ENCODE data around the gene ATXN10. TPM values are rescaled to one million over a fixed set of nuclear protein-coding genes. Genes with fewer than 3 reads are reported as not detected.

The ATXN10 gene
- total RNA-seq, 1 donor from 2014 or later, result 99.7 TPM

DNA sequence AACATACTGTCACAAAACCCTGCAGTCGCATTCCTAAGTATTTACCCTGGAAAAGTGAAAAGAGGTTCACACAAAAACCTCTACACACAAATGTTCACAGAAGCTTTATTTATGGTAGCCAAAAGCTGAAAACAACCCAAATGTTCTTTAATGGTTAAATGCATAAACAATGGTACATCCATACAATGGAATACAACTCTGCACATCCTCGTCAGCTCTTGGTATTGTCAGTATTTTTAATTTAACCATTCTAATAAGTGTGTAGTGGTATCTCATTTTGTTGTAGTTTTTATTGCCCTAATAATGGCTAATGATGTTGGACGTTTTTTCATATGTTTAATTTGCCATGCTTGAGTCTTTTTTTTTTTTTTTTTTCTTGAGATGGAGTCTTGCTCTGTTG is 99.4 kb downstream of the ATXN10 start:
- CTCF ChIA-PET, result no interaction called here
- intact Hi-C loops (cut with micrococcal nuclease), result no loop called here

GRCh38 chr22:45771711-45772110 is 100.1 kb downstream of the ATXN10 start:
- ATAC-seq (ENCODE audit: low read depth) (no peak), DNase-seq (no peak)
- H3K9me3 Mint-ChIP-seq, result no peaks in the 10 kb centered on the region
- ChIA-PET CTCF (no interaction called here), POLR2A (no interaction called here)
- peaks cover 62% of the 10 kb centered on the region for H3K4me1 Mint-ChIP-seq
- H3K27me3 Mint-ChIP-seq, result no peaks in the 10 kb centered on the region
- peaks cover 24% of the 10 kb centered on the region for H3K36me3 Mint-ChIP-seq (ENCODE audit: low read depth)
- TF ChIP-seq, protein P1, sequence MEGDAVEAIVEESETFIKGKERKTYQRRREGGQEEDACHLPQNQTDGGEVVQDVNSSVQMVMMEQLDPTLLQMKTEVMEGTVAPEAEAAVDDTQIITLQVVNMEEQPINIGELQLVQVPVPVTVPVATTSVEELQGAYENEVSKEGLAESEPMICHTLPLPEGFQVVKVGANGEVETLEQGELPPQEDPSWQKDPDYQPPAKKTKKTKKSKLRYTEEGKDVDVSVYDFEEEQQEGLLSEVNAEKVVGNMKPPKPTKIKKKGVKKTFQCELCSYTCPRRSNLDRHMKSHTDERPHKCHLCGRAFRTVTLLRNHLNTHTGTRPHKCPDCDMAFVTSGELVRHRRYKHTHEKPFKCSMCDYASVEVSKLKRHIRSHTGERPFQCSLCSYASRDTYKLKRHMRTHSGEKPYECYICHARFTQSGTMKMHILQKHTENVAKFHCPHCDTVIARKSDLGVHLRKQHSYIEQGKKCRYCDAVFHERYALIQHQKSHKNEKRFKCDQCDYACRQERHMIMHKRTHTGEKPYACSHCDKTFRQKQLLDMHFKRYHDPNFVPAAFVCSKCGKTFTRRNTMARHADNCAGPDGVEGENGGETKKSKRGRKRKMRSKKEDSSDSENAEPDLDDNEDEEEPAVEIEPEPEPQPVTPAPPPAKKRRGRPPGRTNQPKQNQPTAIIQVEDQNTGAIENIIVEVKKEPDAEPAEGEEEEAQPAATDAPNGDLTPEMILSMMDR (IDR thresholded peaks at IDR 0.05), result no peak
- no peak overlapping the region for H3K27ac Mint-ChIP-seq
- H3K4me3 Mint-ChIP-seq, result no peak overlapping the region
- intact Hi-C loops (cut with micrococcal nuclease), result no loop called here

More for the DNA sequence above, 99.4 kb downstream of the ATXN10 start:
- DNase-seq (no peak), ATAC-seq (ENCODE audit: low read depth) (no peak)
- Mint-ChIP-seq H3K4me3 (no peak overlapping the region), H3K27me3 (no peaks in the 10 kb centered on the region), H3K4me1 (peaks cover 56% of the 10 kb centered on the region), H3K9me3 (no peaks in the 10 kb centered on the region), H3K27ac (no peak overlapping the region), H3K36me3 (ENCODE audit: low read depth) (peaks cover 24% of the 10 kb centered on the region)
- POLR2A ChIA-PET, result no interaction called here
- TF ChIP-seq, protein P1 (IDR thresholded peaks at IDR 0.05), result no peak

- intact Hi-C loops (cut with micrococcal nuclease), result no loop called here
- Mint-ChIP-seq H3K36me3 (ENCODE audit: low read depth) (peaks cover 22% of the 10 kb centered on the region), H3K9me3 (no peaks in the 10 kb centered on the region), H3K4me3 (peak overlapping the region; percentile 7), H3K4me1 (peaks cover 73% of the 10 kb centered on the region), H3K27me3 (no peaks in the 10 kb centered on the region), H3K27ac (peak overlapping the region; percentile 9)
- POLR2A ChIA-PET, result no interaction called here
- DNase-seq, result no peak
- CTCF ChIA-PET, result no interaction called here
- TF ChIP-seq, protein P1 (IDR thresholded peaks at IDR 0.05), result no peak
- no peak for ATAC-seq (ENCODE audit: low read depth)
Measured at GRCh38 chr22:45772743-45773142, 101.1 kb downstream of the ATXN10 start.

DNA sequence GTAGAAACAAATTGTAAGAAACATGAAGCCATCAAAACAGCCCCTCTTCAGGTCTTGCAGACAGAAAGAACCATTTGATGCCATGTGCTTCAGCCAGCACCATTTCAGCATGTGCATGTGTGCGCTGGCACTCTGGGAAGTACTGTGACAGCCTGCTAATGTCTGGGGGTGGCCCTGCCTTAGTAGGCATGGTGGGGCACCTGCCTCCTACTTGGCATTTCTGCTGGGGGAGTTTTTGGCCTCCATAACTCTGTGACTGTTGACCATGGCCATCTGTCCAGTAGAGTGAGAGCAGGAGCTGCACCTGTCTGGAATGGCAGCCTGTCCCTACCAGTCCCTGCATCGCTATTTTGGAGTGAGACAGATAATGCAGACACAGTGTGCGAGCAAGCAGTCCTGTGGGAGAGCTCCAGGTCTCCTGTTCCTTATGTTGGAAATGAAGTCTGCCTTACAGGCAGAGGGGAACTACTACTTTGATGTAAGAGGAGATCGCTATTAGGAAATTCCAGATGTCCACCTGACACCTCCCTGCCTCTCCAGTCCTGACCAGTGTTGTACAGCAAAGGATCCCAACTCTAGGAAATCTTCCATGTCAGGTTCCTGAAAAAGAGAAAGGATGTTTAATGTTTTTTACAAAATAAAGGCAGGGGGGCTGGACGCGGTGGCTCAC is 102.5 kb downstream of the ATXN10 start:
- DNase-seq (no peak), ATAC-seq (ENCODE audit: low read depth) (no peak)
- intact Hi-C loops (cut with micrococcal nuclease), result loop anchor here (2.0 kb wide), 1 partner anchor 17 kb away; no protein-coding TSS in a partner anchor
- no peak overlapping the region for H3K4me3 Mint-ChIP-seq
- peaks cover 71% of the 10 kb centered on the region for H3K4me1 Mint-ChIP-seq
- no peaks in the 10 kb centered on the region for H3K27me3 Mint-ChIP-seq
- peak overlapping the region; percentile 41 for H3K27ac Mint-ChIP-seq
- H3K9me3 Mint-ChIP-seq, result no peaks in the 10 kb centered on the region
- TF ChIP-seq, protein P1 (IDR thresholded peaks at IDR 0.05), result no peak
- CTCF ChIA-PET, result no interaction called here
- H3K36me3 Mint-ChIP-seq (ENCODE audit: low read depth), result peaks cover 20% of the 10 kb centered on the region
- POLR2A ChIA-PET, result no interaction called here

GRCh38 chr22:45775062-45775461 is 103.4 kb downstream of the ATXN10 start:
- Mint-ChIP-seq H3K27ac (peak overlapping the region; percentile 82), H3K36me3 (ENCODE audit: low read depth) (peaks cover 20% of the 10 kb centered on the region), H3K27me3 (no peaks in the 10 kb centered on the region), H3K9me3 (no peaks in the 10 kb centered on the region), H3K4me1 (peaks cover 67% of the 10 kb centered on the region), H3K4me3 (peak overlapping the region; percentile 68)
- ATAC-seq (ENCODE audit: low read depth) (no peak), DNase-seq (no peak)
- intact Hi-C loops (cut with micrococcal nuclease), result loop anchor here (2.0 kb wide), 1 partner anchor 16 kb away; no protein-coding TSS in a partner anchor
- CTCF ChIA-PET, result no interaction called here
- POLR2A ChIA-PET, result no interaction called here
- TF ChIP-seq, protein P1 (IDR thresholded peaks at IDR 0.05), result no peak

Measured in activated B cell treated with CpG ODN at 0.5 μM for 24 hours (primary cell).